Panc1 (cell line): ENCODE data around the gene INPP4B. TPM values are rescaled to one million over a fixed set of nuclear protein-coding genes. Genes with fewer than 3 reads are reported as not detected.
A peak's percentile ranks its signal among the peaks of the same experiment; 100 is the strongest.

Experiments used
- ATAC-seq: fragments of 200-7000 bp; cut with Tn5 transposase; 2 replicates; pipeline ENCODE4 v1.9.1; 2020; ENCODE audit warnings: mild to moderate bottlenecking, moderate library complexity
- BruUV-seq: library from RNA; stranded (reverse); fragments of 400-500 nt; replicated peaks from 2 replicates; lab custom pipeline; 2021; lab: Mats Ljungman, UMichigan
- CTCF ChIA-PET: fragments of 300-600 bp; sonication (Branson Sonifier 250); formaldehyde crosslinking; loops from one replicate; lab custom pipeline; 2022; ENCODE audit warnings: antibody characterized with exemption; lab: Charles Lee
- POLR2A ChIA-PET: fragments of 300-600 bp; sonication (Branson Sonifier 250); formaldehyde crosslinking; loops from one replicate; lab custom pipeline; 2022; ENCODE audit warnings: antibody characterized with exemption; lab: Charles Lee
- DNase-seq: peaks from one replicate; pipeline ENCODE4 v3.0.0-alpha.2; 2010; ENCODE audit warnings: low read depth, low spot score
- H3K27ac ChIP-seq: 2 replicates; pipeline ENCODE4 v1.5.1; 2011; ENCODE audit warnings: mild to moderate bottlenecking, low read length, inconsistent platforms
- H3K27me3 ChIP-seq: fragments of 200-500 bp; sonication (Bioruptor generic); 2 replicates; pipeline ENCODE4 v1.6.0; 2014; ENCODE audit warnings: low read length, inconsistent platforms; ENCODE audit not compliant: control insufficient read depth, insufficient read depth
- H3K36me3 ChIP-seq: fragments of 200-500 bp; sonication (Bioruptor generic); 2 replicates; pipeline ENCODE4 v1.5.1; 2014; ENCODE audit warnings: inconsistent platforms, mild to moderate bottlenecking, low read length, moderate library complexity; ENCODE audit not compliant: control insufficient read depth, insufficient read depth
- H3K4me1 ChIP-seq: 2 replicates; pipeline ENCODE4 v1.5.1; 2011; ENCODE audit warnings: inconsistent platforms, mild to moderate bottlenecking, low read length, moderate library complexity; ENCODE audit not compliant: control insufficient read depth, insufficient read depth
- H3K4me3 ChIP-seq, 2 experiments: 2 replicates each; pipeline ENCODE4 v1.5.1; 2011 to 2012; ENCODE audit warnings: low read depth in 2 of 2, low read length in 2 of 2, mild to moderate bottlenecking in 2 of 2, inconsistent platforms in 1 of 2, moderate library complexity in 1 of 2
- H3K9me3 ChIP-seq: fragments of 200-500 bp; sonication (Bioruptor generic); 2 replicates; pipeline ENCODE4 v1.5.1; 2014; ENCODE audit warnings: low read depth, mild to moderate bottlenecking, inconsistent platforms, low read length, moderate library complexity; ENCODE audit not compliant: control insufficient read depth, insufficient read depth
- POLR2AphosphoS5 ChIP-seq: IDR thresholded peaks from 2 replicates; pipeline ENCODE4 v1.6.1; 2012; ENCODE audit warnings: mild to moderate bottlenecking, low read depth, low read length, moderate library complexity
- SIN3A ChIP-seq: IDR thresholded peaks from 2 replicates; pipeline ENCODE4 v1.6.1; 2012; ENCODE audit warnings: low read depth, mild to moderate bottlenecking, low read length, moderate library complexity, borderline replicate concordance; ENCODE audit not compliant: insufficient read depth
- TCF7L2 ChIP-seq: IDR thresholded peaks from 2 replicates; pipeline ENCODE4 v1.6.1; 2011; ENCODE audit warnings: mild to moderate bottlenecking, low read depth, low read length, inconsistent platforms
- in situ Hi-C: cut with HindIII; loops from 2 replicates; pipeline ENCODE4 v1.10.0; 2016; ENCODE audit warnings: low sequenced_read_pairs, low pct_unique_long_range_greater_than_20kb
- intact Hi-C: fragments of 100-400 bp; cut with micrococcal nuclease; formaldehyde crosslinking; loops from one replicate; pipeline ENCODE4 v1.10.0; 2022; ENCODE audit not compliant: unreplicated experiment
- total RNA-seq: library from RNA; stranded (reverse); gene quantifications from one replicate; pipeline ENCODE4 v1.2.1, GENCODE V29; 2021; ENCODE audit not compliant: unreplicated experiment
- TF ChIP-seq, protein P1 (sequence below): fragments of 450-650 bp; IDR thresholded peaks from 2 replicates; pipeline ENCODE4 v1.5.1; 2017; ENCODE audit warnings: mild to moderate bottlenecking
- TF ChIP-seq, protein P2 (sequence below), 2 experiments: IDR thresholded peaks; 2 replicates each; pipeline ENCODE4 v1.6.1; 2011 to 2012; ENCODE audit warnings: low read depth in 2 of 2, control low read depth in 1 of 2, low read length in 1 of 2, mild to moderate bottlenecking in 1 of 2, moderate library complexity in 1 of 2; ENCODE audit not compliant: insufficient read depth in 1 of 2

The INPP4B gene
- total RNA-seq, 1 experiment from 2014 or later = 4.5 TPM

DNA sequence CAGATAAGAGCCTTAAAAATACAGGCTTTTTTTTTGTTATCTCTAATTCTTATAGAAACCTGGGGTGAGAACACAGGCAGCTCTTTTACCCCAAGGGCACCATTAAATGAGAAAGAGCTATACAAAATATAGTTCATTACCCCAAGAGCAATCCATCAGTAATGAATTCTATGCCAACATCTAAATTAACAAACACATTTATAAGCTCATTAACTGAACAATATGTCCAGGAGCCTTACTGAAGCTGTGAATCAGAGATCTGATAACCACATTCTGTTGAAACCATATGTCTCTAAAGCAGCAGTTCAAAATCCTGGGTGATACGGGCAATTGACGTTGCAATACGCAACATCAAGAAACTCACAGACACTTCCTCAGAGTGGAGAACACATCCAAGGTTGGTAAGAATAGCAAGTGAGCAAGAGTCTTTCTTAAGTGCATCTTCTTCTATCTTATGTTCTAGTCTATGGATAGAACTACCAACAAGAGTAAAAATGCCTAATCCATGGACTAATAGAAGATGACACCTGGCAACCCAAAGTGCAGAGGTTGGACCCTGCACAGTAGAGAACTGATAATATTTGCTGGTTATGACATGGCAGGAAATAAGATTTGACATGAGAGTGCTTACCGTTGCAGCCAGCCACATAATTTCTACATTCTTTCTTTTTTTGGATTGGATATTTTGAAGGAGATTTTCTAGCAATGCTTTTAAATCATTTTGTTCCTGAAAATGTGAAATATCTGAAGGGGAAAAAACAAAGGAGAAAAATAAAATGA, 760.4 kb downstream of the INPP4B start:
- H3K4me3 ChIP-seq = no peak overlapping the region
- ATAC-seq = no peak
- no peak for DNase-seq
- TF ChIP-seq, protein P1, sequence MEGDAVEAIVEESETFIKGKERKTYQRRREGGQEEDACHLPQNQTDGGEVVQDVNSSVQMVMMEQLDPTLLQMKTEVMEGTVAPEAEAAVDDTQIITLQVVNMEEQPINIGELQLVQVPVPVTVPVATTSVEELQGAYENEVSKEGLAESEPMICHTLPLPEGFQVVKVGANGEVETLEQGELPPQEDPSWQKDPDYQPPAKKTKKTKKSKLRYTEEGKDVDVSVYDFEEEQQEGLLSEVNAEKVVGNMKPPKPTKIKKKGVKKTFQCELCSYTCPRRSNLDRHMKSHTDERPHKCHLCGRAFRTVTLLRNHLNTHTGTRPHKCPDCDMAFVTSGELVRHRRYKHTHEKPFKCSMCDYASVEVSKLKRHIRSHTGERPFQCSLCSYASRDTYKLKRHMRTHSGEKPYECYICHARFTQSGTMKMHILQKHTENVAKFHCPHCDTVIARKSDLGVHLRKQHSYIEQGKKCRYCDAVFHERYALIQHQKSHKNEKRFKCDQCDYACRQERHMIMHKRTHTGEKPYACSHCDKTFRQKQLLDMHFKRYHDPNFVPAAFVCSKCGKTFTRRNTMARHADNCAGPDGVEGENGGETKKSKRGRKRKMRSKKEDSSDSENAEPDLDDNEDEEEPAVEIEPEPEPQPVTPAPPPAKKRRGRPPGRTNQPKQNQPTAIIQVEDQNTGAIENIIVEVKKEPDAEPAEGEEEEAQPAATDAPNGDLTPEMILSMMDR = no peak
- TF ChIP-seq TCF7L2 = peak; percentile 48; the same call in 1 of the 2 replicates
- TF ChIP-seq, protein P2, sequence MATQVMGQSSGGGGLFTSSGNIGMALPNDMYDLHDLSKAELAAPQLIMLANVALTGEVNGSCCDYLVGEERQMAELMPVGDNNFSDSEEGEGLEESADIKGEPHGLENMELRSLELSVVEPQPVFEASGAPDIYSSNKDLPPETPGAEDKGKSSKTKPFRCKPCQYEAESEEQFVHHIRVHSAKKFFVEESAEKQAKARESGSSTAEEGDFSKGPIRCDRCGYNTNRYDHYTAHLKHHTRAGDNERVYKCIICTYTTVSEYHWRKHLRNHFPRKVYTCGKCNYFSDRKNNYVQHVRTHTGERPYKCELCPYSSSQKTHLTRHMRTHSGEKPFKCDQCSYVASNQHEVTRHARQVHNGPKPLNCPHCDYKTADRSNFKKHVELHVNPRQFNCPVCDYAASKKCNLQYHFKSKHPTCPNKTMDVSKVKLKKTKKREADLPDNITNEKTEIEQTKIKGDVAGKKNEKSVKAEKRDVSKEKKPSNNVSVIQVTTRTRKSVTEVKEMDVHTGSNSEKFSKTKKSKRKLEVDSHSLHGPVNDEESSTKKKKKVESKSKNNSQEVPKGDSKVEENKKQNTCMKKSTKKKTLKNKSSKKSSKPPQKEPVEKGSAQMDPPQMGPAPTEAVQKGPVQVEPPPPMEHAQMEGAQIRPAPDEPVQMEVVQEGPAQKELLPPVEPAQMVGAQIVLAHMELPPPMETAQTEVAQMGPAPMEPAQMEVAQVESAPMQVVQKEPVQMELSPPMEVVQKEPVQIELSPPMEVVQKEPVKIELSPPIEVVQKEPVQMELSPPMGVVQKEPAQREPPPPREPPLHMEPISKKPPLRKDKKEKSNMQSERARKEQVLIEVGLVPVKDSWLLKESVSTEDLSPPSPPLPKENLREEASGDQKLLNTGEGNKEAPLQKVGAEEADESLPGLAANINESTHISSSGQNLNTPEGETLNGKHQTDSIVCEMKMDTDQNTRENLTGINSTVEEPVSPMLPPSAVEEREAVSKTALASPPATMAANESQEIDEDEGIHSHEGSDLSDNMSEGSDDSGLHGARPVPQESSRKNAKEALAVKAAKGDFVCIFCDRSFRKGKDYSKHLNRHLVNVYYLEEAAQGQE (IDR thresholded peaks at IDR 0.05; ENCODE audit: insufficient read depth in 1 of 2, low read depth in 2 of 2, low read length in 1 of 2) = no peak
- intact Hi-C loops (no loop called here), in situ Hi-C loops (no loop called here)
- H3K9me3 ChIP-seq = no peaks in the 10 kb centered on the region
- POLR2A ChIA-PET = no interaction called here
- H3K36me3 ChIP-seq = no peaks in the 10 kb centered on the region
- H3K4me1 ChIP-seq = no peaks in the 10 kb centered on the region
- CTCF ChIA-PET = no interaction called here
- H3K27me3 ChIP-seq = no peaks in the 10 kb centered on the region
- no peak overlapping the region for H3K27ac ChIP-seq
- BruUV-seq = no TSS peak

DNA sequence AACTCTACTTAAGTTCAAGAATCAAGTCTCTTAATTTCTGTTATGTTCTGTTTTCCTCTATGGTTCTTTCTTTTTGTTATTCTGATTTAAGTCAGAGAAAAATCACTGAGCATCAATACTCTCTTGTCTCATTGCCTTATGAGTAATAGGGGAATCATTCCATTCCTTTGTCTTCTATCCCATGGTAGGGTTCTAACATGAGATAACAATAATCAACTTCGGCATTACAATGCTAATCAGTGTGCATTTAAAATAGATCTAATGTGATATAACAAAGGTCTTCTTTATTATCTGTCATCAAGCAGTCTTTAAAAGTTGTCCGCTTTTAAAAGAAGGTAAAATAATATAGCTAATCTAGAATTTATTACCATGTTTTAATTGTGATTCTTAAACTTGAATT, 762.8 kb downstream of the INPP4B start:
- ChIA-PET POLR2A (no interaction called here), CTCF (no interaction called here)

More for the DNA sequence above, 762.8 kb downstream of the INPP4B start:
- H3K36me3 ChIP-seq = no peaks in the 10 kb centered on the region
- in situ Hi-C loops = no loop called here
- no peak overlapping the region for H3K27ac ChIP-seq
- TF ChIP-seq POLR2AphosphoS5 (no peak), SIN3A (no peak), TCF7L2 (no peak)
- TF ChIP-seq, protein P1 = no peak
- TF ChIP-seq, protein P2 (IDR thresholded peaks at IDR 0.05; ENCODE audit: insufficient read depth in 1 of 2, low read depth in 2 of 2, low read length in 1 of 2) = no peak
- DNase-seq (no peak), ATAC-seq (no peak)
- H3K4me1 ChIP-seq = no peaks in the 10 kb centered on the region; the same call in 1 of the 2 replicates
- H3K4me3 ChIP-seq = no peak overlapping the region
- H3K9me3 ChIP-seq = no peaks in the 10 kb centered on the region
- BruUV-seq = no TSS peak
- no peaks in the 10 kb centered on the region for H3K27me3 ChIP-seq
- intact Hi-C loops = no loop called here
